HK-2 (cell line): ENCODE data around the gene TRPM5.

ENCODE experiments used
- DNase-seq: peaks from one replicate; pipeline ENCODE4 v3.0.0-alpha.2; 2018; ENCODE audit not compliant: unreplicated experiment

TRPM5 gene

GRCh38 chr11:2402890-2403645, 41.2 kb downstream of the TRPM5 start:
- no peak for DNase-seq

GRCh38 chr11:2402106-2402505, 42.2 kb downstream of the TRPM5 start:
- DNase-seq: no peak

- DNase-seq: no peak
Measured at GRCh38 chr11:2401436-2401984, 42.8 kb downstream of the TRPM5 start.

- no peak for DNase-seq
Measured at GRCh38 chr11:2400762-2401435, 43.4 kb downstream of the TRPM5 start.

- DNase-seq: peak; percentile 97
Measured at GRCh38 chr11:2400069-2400761, 44.1 kb downstream of the TRPM5 start, which contains the start of gene TSSC4. TSSC4 (plus strand) TSS chr11:2400750; CDS start chr11:2402634, 1,884 bp downstream.

GRCh38 chr11:2399488-2400068, 44.7 kb downstream of the TRPM5 start:
- DNase-seq: no peak

GRCh38 chr11:2398664-2399355, 45.5 kb downstream of the TRPM5 start:
- no peak for DNase-seq

GRCh38 chr11:2397005-2397404, 47.3 kb downstream of the TRPM5 start:
- DNase-seq: no peak

- DNase-seq: no peak
Measured at GRCh38 chr11:2396471-2396870, 47.8 kb downstream of the TRPM5 start.

- no peak for DNase-seq
Measured at GRCh38 chr11:2395856-2396255, 48.5 kb downstream of the TRPM5 start.

GRCh38 chr11:2395211-2395730, 49.0 kb downstream of the TRPM5 start:
- DNase-seq: no peak

- no peak for DNase-seq
Measured at GRCh38 chr11:2394818-2395105, 49.6 kb downstream of the TRPM5 start.
